Sigmoid colon (tissue), 4 donors: ENCODE results near the gene PPP1R18.

ENCODE experiments used
- CTCF ChIP-seq, 4 experiments: fragments of 450-650 bp in 3 of 4; fragments of 200-600 bp in 1 of 4; IDR thresholded peaks; one replicate each; pipeline ENCODE4 v1.5.1; 2016 to 2019; ENCODE audit warnings: antibody characterized with exemption in 4 of 4, mild to moderate bottlenecking in 3 of 4, moderate library complexity in 2 of 4
- EP300 ChIP-seq, 4 donors: sonication (generic); formaldehyde crosslinking; IDR thresholded peaks; one replicate each; pipeline ENCODE4 v1.6.1; 2017; ENCODE audit warnings: antibody characterized with exemption in 4 of 4

- TF ChIP-seq CTCF (IDR thresholded peaks at IDR 0.05) (peak; percentile 43 to 71 (median 58)), EP300 (IDR thresholded peaks at IDR 0.05) (no peak)
Measured at GRCh38 chr6:30730601-30731435, 44.4 kb upstream of the PPP1R18 start.
